GM13977 (cell line): ENCODE data around the gene CALHM3.

Experiments
- DNase-seq: peaks from one replicate; pipeline ENCODE4 v3.0.0; 2012; ENCODE audit warnings: low spot score
- in situ Hi-C: fragments of 300-500 bp; cut with MboI; formaldehyde crosslinking; loops from one replicate; pipeline ENCODE4 v1.12.0; 2022; ENCODE audit warnings: low sequenced_read_pairs, low pct_unique_long_range_greater_than_20kb, mixed read lengths, inconsistent platforms; ENCODE audit not compliant: unreplicated experiment
- TF ChIP-seq, protein P1 (sequence below): IDR thresholded peaks from 2 replicates; pipeline ENCODE4 v1.5.1; 2012; ENCODE audit warnings: mild to moderate bottlenecking, control low read depth; ENCODE audit not compliant: insufficient read depth; ENCODE audit errors: extremely low read depth, missing control alignments

Gene CALHM3

DNA sequence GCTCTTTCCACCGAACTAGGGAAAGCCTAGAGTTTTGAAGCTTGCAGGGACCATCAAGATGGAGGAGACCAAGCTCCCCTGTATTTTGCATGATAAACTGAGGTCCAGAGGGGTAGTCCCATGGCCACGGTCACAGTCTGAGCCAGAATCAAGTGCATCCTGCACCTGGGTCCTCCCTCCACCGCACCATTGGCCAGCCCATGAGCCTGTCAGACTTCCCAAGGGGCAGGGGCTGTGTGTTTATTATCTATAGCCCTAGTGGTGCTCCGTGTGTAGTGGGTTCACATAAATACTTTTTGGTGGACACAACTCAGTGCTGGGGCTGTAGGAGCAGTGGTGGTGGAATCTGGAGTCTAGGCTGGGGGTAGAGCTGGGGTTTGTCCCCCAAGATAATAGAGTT is 3.6 kb downstream of the CALHM3 start:
- no peak for DNase-seq
- TF ChIP-seq, protein P1, sequence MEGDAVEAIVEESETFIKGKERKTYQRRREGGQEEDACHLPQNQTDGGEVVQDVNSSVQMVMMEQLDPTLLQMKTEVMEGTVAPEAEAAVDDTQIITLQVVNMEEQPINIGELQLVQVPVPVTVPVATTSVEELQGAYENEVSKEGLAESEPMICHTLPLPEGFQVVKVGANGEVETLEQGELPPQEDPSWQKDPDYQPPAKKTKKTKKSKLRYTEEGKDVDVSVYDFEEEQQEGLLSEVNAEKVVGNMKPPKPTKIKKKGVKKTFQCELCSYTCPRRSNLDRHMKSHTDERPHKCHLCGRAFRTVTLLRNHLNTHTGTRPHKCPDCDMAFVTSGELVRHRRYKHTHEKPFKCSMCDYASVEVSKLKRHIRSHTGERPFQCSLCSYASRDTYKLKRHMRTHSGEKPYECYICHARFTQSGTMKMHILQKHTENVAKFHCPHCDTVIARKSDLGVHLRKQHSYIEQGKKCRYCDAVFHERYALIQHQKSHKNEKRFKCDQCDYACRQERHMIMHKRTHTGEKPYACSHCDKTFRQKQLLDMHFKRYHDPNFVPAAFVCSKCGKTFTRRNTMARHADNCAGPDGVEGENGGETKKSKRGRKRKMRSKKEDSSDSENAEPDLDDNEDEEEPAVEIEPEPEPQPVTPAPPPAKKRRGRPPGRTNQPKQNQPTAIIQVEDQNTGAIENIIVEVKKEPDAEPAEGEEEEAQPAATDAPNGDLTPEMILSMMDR = no peak
- in situ Hi-C loops = loop anchor here (5.0 to 25.0 kb wide), 2 partner anchors 63 to 638 kb away; partner anchors contain the start of gene CYP17A1

DNA sequence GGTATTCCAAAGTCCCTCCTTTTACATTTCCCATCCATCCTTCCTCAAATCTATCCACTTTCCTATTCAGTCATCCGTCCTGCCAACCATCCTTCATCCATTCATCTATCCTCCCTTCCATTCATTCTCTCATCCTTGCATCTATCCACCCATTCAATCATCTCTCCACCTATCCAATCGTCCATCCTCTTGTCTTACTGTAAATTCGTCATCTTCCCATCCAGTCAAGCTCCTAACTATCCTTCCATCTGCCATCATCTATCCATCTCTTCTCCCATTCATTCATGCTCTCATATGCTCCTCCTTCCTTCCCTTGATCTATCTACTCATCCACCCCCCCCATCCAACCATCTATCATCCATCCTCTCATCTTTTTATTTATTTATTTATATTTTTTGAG is 5.0 kb downstream of the CALHM3 start:
- no peak for DNase-seq
- in situ Hi-C loops = no loop called here

DNA sequence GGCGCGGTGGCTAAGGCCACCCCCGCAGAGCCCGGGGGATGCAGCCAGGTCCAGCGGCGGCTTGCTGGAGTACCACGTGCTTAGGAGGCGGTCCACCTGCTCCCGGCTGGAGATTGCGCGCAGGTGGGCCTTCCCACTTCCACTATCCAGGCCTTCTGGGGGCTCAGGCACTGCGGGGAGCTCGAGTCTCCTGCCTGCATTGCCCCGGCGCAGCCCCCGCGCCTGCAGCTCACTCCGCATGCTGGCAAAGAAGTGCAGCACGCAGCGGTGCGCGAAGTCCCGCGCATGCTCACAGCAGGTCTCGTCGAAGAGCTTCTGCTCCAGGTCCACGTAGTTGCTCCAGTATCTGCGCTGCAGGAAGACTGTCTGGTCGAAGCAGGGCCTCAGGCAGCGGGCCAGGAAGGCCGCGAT is 5.8 kb downstream of the CALHM3 start:
- in situ Hi-C loops = no loop called here
- DNase-seq = no peak
- TF ChIP-seq, protein P1 = no peak

More for the DNA sequence above, 5.0 kb downstream of the CALHM3 start:
- TF ChIP-seq, protein P1 = no peak

DNA sequence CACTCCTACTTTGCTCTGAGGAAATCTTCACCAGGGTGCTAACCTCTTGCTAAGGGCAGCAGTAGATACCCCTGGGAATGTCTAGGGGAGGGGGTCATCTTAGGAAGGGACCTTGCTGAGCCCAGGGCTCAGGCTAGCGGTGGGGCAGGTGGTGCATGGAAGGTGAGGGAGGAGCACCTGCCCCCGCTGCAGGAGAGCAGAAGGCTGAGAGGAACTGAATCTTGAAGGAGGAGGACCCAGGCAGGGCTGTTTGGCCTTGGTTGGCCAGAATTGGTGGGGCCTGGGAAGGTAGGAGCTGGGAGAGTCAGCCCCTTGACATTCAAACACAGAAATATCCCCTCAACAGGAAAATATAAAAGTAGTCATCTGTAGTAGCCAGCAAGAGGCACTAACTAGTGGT is 7.0 kb downstream of the CALHM3 start:
- peak; percentile 72 for DNase-seq
- in situ Hi-C loops = no loop called here
- TF ChIP-seq, protein P1 = no peak

DNA sequence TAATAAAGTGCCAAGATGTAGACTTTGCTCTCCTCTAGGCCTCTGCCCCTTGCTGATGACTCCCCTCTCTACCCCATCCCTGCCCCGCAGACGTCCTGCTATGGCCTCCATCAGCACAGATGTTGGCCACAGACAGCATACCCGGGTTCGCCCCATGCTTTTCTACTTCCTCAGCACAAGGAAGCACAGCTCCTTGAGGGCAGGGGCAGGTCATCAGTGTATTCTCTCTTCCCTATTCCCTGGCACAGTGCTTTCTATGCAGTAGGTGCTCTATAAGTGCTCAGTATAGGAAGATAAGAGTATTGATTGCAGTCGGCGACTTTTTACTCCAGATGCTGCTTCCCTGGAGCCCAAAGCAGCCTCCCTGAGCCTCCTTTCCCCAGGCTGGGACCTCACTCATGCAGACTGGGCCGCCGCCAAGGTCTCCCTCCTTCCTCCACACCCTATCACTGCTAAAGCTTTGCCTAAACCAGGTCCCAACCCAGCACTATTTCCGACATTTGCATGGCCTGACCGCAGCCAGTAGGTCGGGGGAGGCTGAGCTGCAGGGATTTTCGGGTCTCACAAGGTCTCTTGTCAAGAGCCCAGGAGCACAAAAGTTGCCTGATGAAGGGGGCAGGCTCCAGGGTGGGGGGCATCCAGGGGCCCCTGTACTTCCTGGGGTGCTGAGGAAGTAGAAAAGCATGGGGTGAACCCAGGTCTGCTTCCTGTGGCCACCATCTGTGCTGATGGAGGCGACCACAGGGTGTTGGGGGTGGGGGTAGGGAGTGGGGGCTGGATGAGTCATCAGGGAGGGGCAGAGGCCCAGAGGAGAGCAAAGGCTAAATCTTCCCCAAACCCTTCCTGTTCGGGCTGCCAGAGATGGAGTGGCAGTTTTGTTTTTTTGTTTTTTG is 8.0 kb downstream of the CALHM3 start:
- in situ Hi-C loops = no loop called here
- DNase-seq = peak; percentile 89
- TF ChIP-seq, protein P1 = no peak

DNA sequence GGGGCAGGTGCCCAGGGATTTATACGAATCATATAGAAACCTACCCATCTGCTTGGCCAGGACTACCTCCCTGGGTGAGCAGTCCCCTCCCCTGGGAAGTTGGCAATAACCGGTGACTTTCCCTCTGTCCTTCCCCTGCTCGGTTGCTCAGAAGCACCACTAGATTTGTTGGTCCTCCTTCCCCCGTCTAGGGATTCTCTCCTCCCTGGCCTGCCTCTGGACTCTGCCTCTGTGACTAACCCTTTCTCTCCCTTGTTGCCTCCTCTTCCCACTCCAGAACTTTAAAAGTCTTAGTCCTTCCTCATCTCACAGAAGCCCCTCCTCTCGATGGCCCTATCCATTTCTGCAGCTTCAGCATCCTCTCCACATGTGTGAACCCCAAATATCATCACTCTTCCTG is 9.8 kb downstream of the CALHM3 start:
- TF ChIP-seq, protein P1 = no peak
- in situ Hi-C loops = no loop called here

DNA sequence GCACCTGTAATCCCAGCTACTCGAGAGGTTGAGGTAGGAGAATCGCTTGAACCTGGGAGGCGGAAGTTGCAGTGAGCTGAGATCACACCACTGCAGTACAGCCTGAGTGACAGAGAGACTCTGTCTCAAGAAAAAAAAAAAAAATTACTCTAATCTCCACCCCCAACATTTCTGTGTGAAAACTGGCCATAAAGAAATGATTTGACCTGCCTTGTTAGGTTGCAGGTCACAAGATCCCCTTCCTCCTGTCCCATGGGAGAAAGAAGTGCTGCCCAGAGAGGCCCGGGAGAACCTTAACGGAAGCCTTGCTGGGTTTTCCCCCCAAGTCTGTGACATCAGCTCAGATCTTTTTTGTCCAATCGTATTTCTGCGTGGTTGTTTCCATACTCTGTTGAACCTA is 11.6 kb downstream of the CALHM3 start:
- TF ChIP-seq, protein P1 = no peak
- no peak for DNase-seq
- in situ Hi-C loops = no loop called here

More for the DNA sequence above, 9.8 kb downstream of the CALHM3 start:
- DNase-seq = no peak
